CMK (cell line): ENCODE data around the gene ZNF502.

Experiments
- DNase-seq: peaks from one replicate; pipeline ENCODE4 v3.0.0-alpha.2; 2010; ENCODE audit warnings: low read depth

The ZNF502 gene

GRCh38 chr3:44771424-44772098 lies 59.1 kb downstream of the ZNF502 start:
- DNase-seq, result no peak

GRCh38 chr3:44772099-44772442 lies 59.6 kb downstream of the ZNF502 start:
- DNase-seq, result no peak
